Heart right ventricle (tissue), 16 donors: Measurements from ENCODE around the gene CACNA1B. TPM values are rescaled to one million over a fixed set of nuclear protein-coding genes. Genes with fewer than 3 reads are reported as not detected.
"Not testable (repeated sequence)": the region's sequence is repeated elsewhere in the genome, so short reads cannot be mapped to it uniquely, and the experiment has no call there.

Source experiments
- ATAC-seq, 8 donors: fragments of 200-7000 bp; cut with Tn5 transposase; one replicate each; pipeline ENCODE4 v1.9.1; 2020; ENCODE audit warnings: mild to moderate bottlenecking in 8 of 8, moderate library complexity in 8 of 8, moderate number of reproducible peaks in 1 of 8
- DNase-seq, 2 donors: peaks; one replicate each; pipeline ENCODE4 v3.0.0-alpha.2; 2020
- H3K27ac ChIP-seq, 10 donors: fragments of 200-600 bp; sonication (generic) in 2 of 10; one replicate each; pipeline versions ENCODE4 v1.5.0 to v1.8.0; 2020 to 2022; ENCODE audit warnings: mild to moderate bottlenecking in 3 of 10
- H3K27me3 ChIP-seq, 7 donors: fragments of 200-600 bp; one replicate each; pipeline ENCODE4 v1.8.0; 2021 to 2022; ENCODE audit warnings: mild to moderate bottlenecking in 2 of 7
- H3K36me3 ChIP-seq, 9 donors: fragments of 200-600 bp; sonication (generic) in 1 of 9; one replicate each; pipeline versions ENCODE4 v1.5.0 to v1.8.0; 2020 to 2022; ENCODE audit warnings: mild to moderate bottlenecking in 2 of 9
- H3K4me1 ChIP-seq, 9 donors: fragments of 200-600 bp; sonication (generic) in 1 of 9; one replicate each; pipeline versions ENCODE4 v1.5.0 to v1.8.0; 2020 to 2022; ENCODE audit warnings: mild to moderate bottlenecking in 4 of 9
- H3K4me3 ChIP-seq, 10 donors: fragments of 200-600 bp; sonication (generic) in 2 of 10; one replicate each; pipeline versions ENCODE4 v1.5.0 to v1.8.0; 2020 to 2022; ENCODE audit warnings: mild to moderate bottlenecking in 7 of 10, moderate library complexity in 2 of 10
- H3K9me3 ChIP-seq, 11 donors: fragments of 200-600 bp in 10 of 11; sonication (generic) in 2 of 11; one replicate each; pipeline versions ENCODE4 v1.5.0 to v1.8.0; 2013 to 2022; ENCODE audit warnings: mild to moderate bottlenecking in 2 of 11, control low read depth in 1 of 11, moderate library complexity in 1 of 11
- CTCF ChIP-seq, 9 donors: fragments of 200-600 bp; sonication (generic) in 2 of 9; IDR thresholded peaks; one replicate each; pipeline versions ENCODE4 v1.5.0 to v1.8.0; 2021 to 2022; ENCODE audit warnings: antibody characterized with exemption in 9 of 9, mild to moderate bottlenecking in 5 of 9, moderate library complexity in 1 of 9
- WGBS, 2 donors: extraction: QIAGEN DNeasy Blood & Tissue Kit; methylation state at CpG; one replicate each; pipeline ENCODE4 v1.1.7; 2013; ENCODE audit warnings: inconsistent platforms in 1 of 2; 5-methylcytosine and 5-hydroxymethylcytosine counted together
- intact Hi-C, 10 donors: fragments of 100-400 bp; cut with DNase I; formaldehyde crosslinking; loops; one replicate each; pipeline versions ENCODE4 v1.11.1 to v1.14.2; 2022
- polyA plus RNA-seq, 2 donors: library from polyadenylated mRNA; stranded (reverse); fragments of 200-250 nt; gene quantifications; one replicate each; pipeline ENCODE4 v1.2.3, GENCODE V29; 2013
- total RNA-seq, 10 donors: library from RNA; stranded (reverse); fragmentation: NEBNext Ultra II Directional in 3 of 10; extraction: Animal tissue kit (Norgen Biotek cat#: 25700) in 3 of 10; gene quantifications; one replicate each; pipeline versions ENCODE4 v1.2.1 to v1.2.4, GENCODE V29; 2021 to 2023
- donor health status: Arrhythmogenic right ventricular cardiomyopathy.
- donor health status: ischemic (EF 13 %, LVEDD 7.1; RV severe dilation, severe dysfunction).
- donor health status: healthy with polysubstance abuse.
- donor health status: DM: no; HTN: yes; CAD: no.
- donor health status: DM: no; HTN: no; CAD: no.
- donor health status: ischemic (EF 25% LVEDD 6.9; RV normal size, moderate dysfunction).
- donor health status: ischemic (EF 25% LVEDD 5.7; RV mildly dilated, moderate dysfunction).
- donor health status: healthy.
- donor health status: DM: yes; HTN: yes; CAD: no.
- donor health status: Ischemic cardiomyopathy.
- donor health status: ischemic (EF 35%, LVEDD 5.7; RV mildly dilated, moderate dysfunction).
- donor health status: nonischemic (EF 11% LVEDD 7.7; RV severe dilation, severe dysfunction).
- donor health status: DM: yes; HTN: yes; CAD: no.
- donor health status: PGD.
- donor health status: ischemic (EF 29% LVEDD 5.4; RV normal size, mild dysfunction).
- donor health status: nonischemic (EF 23%, LVEDD 6.1; RV moderate dilation, normal function).

The CACNA1B gene
- total and polyA plus RNA-seq, 12 donors: under 0.01 to 0.66 (median 0.15) TPM; not detected in 1

GRCh38 chr9:138122201-138122600, 244.6 kb downstream of the CACNA1B start:
- ATAC-seq: no peak
- no peaks in the 10 kb centered on the region for H3K36me3 ChIP-seq
- intact Hi-C loops: no loop called here
- no peak for DNase-seq
- no peaks in the 10 kb centered on the region for H3K9me3 ChIP-seq
- no peak overlapping the region for H3K27ac ChIP-seq
- WGBS, 2 donors: 86 to 88% methylated on average over 17 of the region's 17 CpGs
- TF ChIP-seq CTCF (IDR thresholded peaks at IDR 0.05): no peak
- H3K4me3 ChIP-seq: no peak overlapping the region
- peaks cover 0 to 39% (median 15%) of the 10 kb centered on the region in 7 donors for H3K27me3 ChIP-seq
- H3K4me1 ChIP-seq: no peaks in the 10 kb centered on the region

- Histone ChIP-seq H3K27ac (no peak overlapping the region), H3K36me3 (no peaks in the 10 kb centered on the region), H3K27me3 (peaks cover 0 to 34% (median 15%) of the 10 kb centered on the region in 7 donors), H3K4me1 (no peaks in the 10 kb centered on the region), H3K9me3 (no peaks in the 10 kb centered on the region), H3K4me3 (no peak overlapping the region)
- no peak for ATAC-seq
- intact Hi-C loops: no loop called here
- DNase-seq: no peak
- WGBS, 2 donors: 76 to 85% methylated on average over 13 of the region's 13 CpGs
- TF ChIP-seq CTCF (IDR thresholded peaks at IDR 0.05): no peak
Measured at GRCh38 chr9:138122676-138123075, 245.1 kb downstream of the CACNA1B start.

GRCh38 chr9:138123086-138123485, 245.5 kb downstream of the CACNA1B start:
- H3K4me3 ChIP-seq: no peak overlapping the region
- H3K27me3 ChIP-seq: peaks cover 0 to 32% (median 15%) of the 10 kb centered on the region in 7 donors
- DNase-seq (no peak), ATAC-seq (no peak)
- no peak overlapping the region for H3K27ac ChIP-seq
- TF ChIP-seq CTCF (IDR thresholded peaks at IDR 0.05): no peak
- 78 to 86% methylated on average over 7 of the region's 7 CpGs for WGBS, 2 donors
- intact Hi-C loops: no loop called here
- H3K9me3 ChIP-seq: no peaks in the 10 kb centered on the region
- H3K36me3 ChIP-seq: no peaks in the 10 kb centered on the region
- no peaks in the 10 kb centered on the region for H3K4me1 ChIP-seq

GRCh38 chr9:138126090-138126857, 248.7 kb downstream of the CACNA1B start:
- DNase-seq, intact Hi-C loops, H3K9me3 ChIP-seq, H3K4me1 ChIP-seq, H3K27ac ChIP-seq, H3K4me3 ChIP-seq, H3K36me3 ChIP-seq, ATAC-seq: not testable (repeated sequence)
- H3K27me3 ChIP-seq: peaks cover 0 to 12% (median 6%) of the 10 kb centered on the region in 7 donors
- peak in 1 of 9 donors; percentile 12 for TF ChIP-seq CTCF (IDR thresholded peaks at IDR 0.05)
- WGBS, 2 donors: 59 to 78% methylated on average over 10 to 15 of the region's 42 CpGs

GRCh38 chr9:138126858-138127584, 249.4 kb downstream of the CACNA1B start:
- intact Hi-C loops, H3K4me1 ChIP-seq, H3K36me3 ChIP-seq, H3K4me3 ChIP-seq, H3K9me3 ChIP-seq, H3K27me3 ChIP-seq, DNase-seq, H3K27ac ChIP-seq: not testable (repeated sequence)
- peak in 1 of 8 donors; percentile 29 for ATAC-seq
- 71 to 76% methylated on average over 11 to 20 of the region's 43 CpGs for WGBS, 2 donors

- H3K27me3 ChIP-seq, intact Hi-C loops, H3K4me1 ChIP-seq, H3K27ac ChIP-seq, H3K36me3 ChIP-seq, H3K4me3 ChIP-seq, H3K9me3 ChIP-seq, ATAC-seq, DNase-seq: not testable (repeated sequence)
- 85 to 93% methylated on average over 8 to 9 of the region's 12 CpGs for WGBS, 2 donors
Measured at GRCh38 chr9:138128027-138128426, 250.4 kb downstream of the CACNA1B start.

- H3K36me3 ChIP-seq, H3K9me3 ChIP-seq, ATAC-seq, H3K27ac ChIP-seq, H3K4me3 ChIP-seq, H3K27me3 ChIP-seq, intact Hi-C loops, DNase-seq, H3K4me1 ChIP-seq: not testable (repeated sequence)
- 76 to 78% methylated on average over 4 of the region's 4 CpGs for WGBS, 2 donors
Measured at GRCh38 chr9:138129318-138129717, 251.7 kb downstream of the CACNA1B start.
